KMS-11 (cell line): ENCODE results near the gene GMPPA.

Source experiments
- H2AFZ ChIP-seq: fragments of 200-600 bp; sonication (generic); 2 replicates; pipeline ENCODE4 v1.6.1; 2016; ENCODE audit warnings: antibody characterized with exemption, mixed run types, low read depth
- H3K27ac ChIP-seq: fragments of 200-600 bp; sonication (generic); 2 replicates; pipeline ENCODE4 v1.6.1; 2016; ENCODE audit warnings: mild to moderate bottlenecking, mixed run types
- H3K27me3 ChIP-seq: fragments of 200-600 bp; sonication (generic); 2 replicates; pipeline ENCODE4 v1.6.1; 2017; ENCODE audit warnings: mild to moderate bottlenecking, low read depth, mixed run types, moderate library complexity; ENCODE audit not compliant: insufficient read depth
- H3K36me3 ChIP-seq: fragments of 200-600 bp; sonication (generic); 2 replicates; pipeline ENCODE4 v1.6.1; 2017; ENCODE audit warnings: mild to moderate bottlenecking, mixed run types; ENCODE audit not compliant: insufficient read depth
- H3K4me1 ChIP-seq: fragments of 200-600 bp; sonication (generic); 2 replicates; pipeline ENCODE4 v1.6.1; 2016; ENCODE audit warnings: mild to moderate bottlenecking, low read depth, mixed run types; ENCODE audit not compliant: poor library complexity, severe bottlenecking
- H3K4me2 ChIP-seq: fragments of 200-600 bp; sonication (generic); 2 replicates; pipeline ENCODE4 v1.7.0; 2016; ENCODE audit warnings: mild to moderate bottlenecking, mixed run types
- H3K4me3 ChIP-seq: fragments of 200-600 bp; sonication (generic); IDR thresholded peaks from 2 replicates; pipeline ENCODE4 v1.6.1; 2017; ENCODE audit warnings: low read depth, low read length, mixed read lengths; ENCODE audit not compliant: insufficient read depth
- H3K79me2 ChIP-seq: fragments of 200-600 bp; sonication (generic); 2 replicates; pipeline ENCODE4 v1.6.1; 2016; ENCODE audit warnings: low read depth, mixed run types; ENCODE audit not compliant: insufficient read depth
- H3K9ac ChIP-seq: fragments of 200-600 bp; sonication (generic); 2 replicates; pipeline ENCODE4 v1.6.1; 2016; ENCODE audit warnings: mild to moderate bottlenecking, mixed run types
- H4K20me1 ChIP-seq: fragments of 200-600 bp; sonication (generic); 2 replicates; pipeline ENCODE4 v1.6.1; 2016; ENCODE audit warnings: mild to moderate bottlenecking, mixed run types; ENCODE audit not compliant: insufficient read depth
- CTCF ChIP-seq: fragments of 200-600 bp; sonication (generic); conservative IDR thresholded peaks from 2 replicates; pipeline ENCODE4 v1.6.1; 2017; ENCODE audit warnings: low read depth, mild to moderate bottlenecking, antibody characterized with exemption, low read length, moderate library complexity, mixed read lengths

Gene GMPPA

GRCh38 chr2:219488149-219488843 is 10.4 kb upstream of the GMPPA start:
- TF ChIP-seq CTCF = no peak
- H3K4me1 ChIP-seq = no peaks in the 10 kb centered on the region

GRCh38 chr2:219488844-219489194 is 9.9 kb upstream of the GMPPA start:
- H3K4me1 ChIP-seq = no peaks in the 10 kb centered on the region
- no peak for TF ChIP-seq CTCF

More at GRCh38 chr2:219488149-219488843, 10.4 kb upstream of the GMPPA start:
- Histone ChIP-seq H3K9ac (no peak overlapping the region), H4K20me1 (no peaks in the 10 kb centered on the region), H3K4me3 (no peak overlapping the region), H3K4me2 (no peak overlapping the region), H2AFZ (no peak overlapping the region), H3K27ac (no peak overlapping the region), H3K36me3 (no peaks in the 10 kb centered on the region), H3K79me2 (no peaks in the 10 kb centered on the region), H3K27me3 (peaks cover 88% of the 10 kb centered on the region)

GRCh38 chr2:219489315-219489714 is 9.4 kb upstream of the GMPPA start:
- peaks cover 91% of the 10 kb centered on the region for H3K27me3 ChIP-seq
- H3K79me2 ChIP-seq = no peaks in the 10 kb centered on the region
- no peak overlapping the region for H3K4me2 ChIP-seq
- H3K9ac ChIP-seq = no peak overlapping the region
- TF ChIP-seq CTCF = no peak
- no peak overlapping the region for H2AFZ ChIP-seq
- no peaks in the 10 kb centered on the region for H3K36me3 ChIP-seq
- H3K27ac ChIP-seq = no peak overlapping the region
- no peaks in the 10 kb centered on the region for H4K20me1 ChIP-seq
- no peaks in the 10 kb centered on the region for H3K4me1 ChIP-seq
- H3K4me3 ChIP-seq = no peak overlapping the region

More at GRCh38 chr2:219488844-219489194, 9.9 kb upstream of the GMPPA start:
- H3K9ac ChIP-seq = no peak overlapping the region
- no peaks in the 10 kb centered on the region for H3K79me2 ChIP-seq
- H3K4me3 ChIP-seq = no peak overlapping the region
- H3K4me2 ChIP-seq = no peak overlapping the region
- H3K27me3 ChIP-seq = peaks cover 91% of the 10 kb centered on the region
- no peak overlapping the region for H2AFZ ChIP-seq
- H3K27ac ChIP-seq = no peak overlapping the region
- no peaks in the 10 kb centered on the region for H4K20me1 ChIP-seq
- no peaks in the 10 kb centered on the region for H3K36me3 ChIP-seq

- H3K9ac ChIP-seq = no peak overlapping the region
- H3K27me3 ChIP-seq = peaks cover 92% of the 10 kb centered on the region
- no peaks in the 10 kb centered on the region for H3K36me3 ChIP-seq
- H3K79me2 ChIP-seq = no peaks in the 10 kb centered on the region
- H3K27ac ChIP-seq = no peak overlapping the region
- no peak overlapping the region for H2AFZ ChIP-seq
- TF ChIP-seq CTCF = no peak
- no peaks in the 10 kb centered on the region for H3K4me1 ChIP-seq
- H3K4me3 ChIP-seq = no peak overlapping the region
- no peaks in the 10 kb centered on the region for H4K20me1 ChIP-seq
- H3K4me2 ChIP-seq = no peak overlapping the region
Observed at GRCh38 chr2:219490186-219490585, 8.5 kb upstream of the GMPPA start.
